Lower lobe of right lung (tissue), 2 donors: ENCODE results near the gene COLEC12. TPM values are rescaled to one million over a fixed set of nuclear protein-coding genes. Genes with fewer than 3 reads are reported as not detected.
A peak's percentile ranks its signal among the peaks of the same experiment; 100 is the strongest.

Experiments used
- ATAC-seq, 2 donors: fragments of 200-7000 bp; cut with Tn5 transposase; one replicate each; pipeline ENCODE4 v1.9.1; 2020 to 2022; ENCODE audit warnings: mild to moderate bottlenecking in 2 of 2, moderate library complexity in 2 of 2
- DNase-seq: peaks from one replicate; pipeline ENCODE4 v3.0.0-alpha.2; 2020
- H3K27ac ChIP-seq: fragments of 200-600 bp; one replicate; pipeline ENCODE4 v1.8.0; 2022
- H3K27me3 ChIP-seq: fragments of 200-600 bp; one replicate; pipeline ENCODE4 v1.8.0; 2022; ENCODE audit warnings: low read depth
- H3K36me3 ChIP-seq: fragments of 200-600 bp; one replicate; pipeline ENCODE4 v1.8.0; 2022; ENCODE audit warnings: mild to moderate bottlenecking
- H3K4me1 ChIP-seq: fragments of 200-600 bp; one replicate; pipeline ENCODE4 v1.8.0; 2022
- H3K4me3 ChIP-seq: fragments of 200-600 bp; one replicate; pipeline ENCODE4 v1.8.0; 2022; ENCODE audit warnings: mild to moderate bottlenecking
- H3K9me3 ChIP-seq: fragments of 200-600 bp; one replicate; pipeline ENCODE4 v1.8.0; 2022
- intact Hi-C: fragments of 100-400 bp; cut with DNase I; formaldehyde crosslinking; loops from one replicate; pipeline ENCODE4 v1.11.0; 2022
- total RNA-seq: library from RNA; stranded (reverse); fragmentation: NEBNext Ultra II Directional; extraction: Animal tissue kit (Norgen Biotek cat#: 25700); gene quantifications from one replicate; pipeline ENCODE4 v1.2.1, GENCODE V29; 2021
- TF ChIP-seq, protein P1 (sequence below): fragments of 200-600 bp; IDR thresholded peaks from one replicate; pipeline ENCODE4 v1.8.0; 2022; ENCODE audit warnings: antibody characterized with exemption, mild to moderate bottlenecking
- donor health status: DM: no; HTN: yes; CAD: no; lungs with severe emphysema.

The COLEC12 gene
- total RNA-seq, 1 donor from 2014 or later, result 79.2 TPM

DNA sequence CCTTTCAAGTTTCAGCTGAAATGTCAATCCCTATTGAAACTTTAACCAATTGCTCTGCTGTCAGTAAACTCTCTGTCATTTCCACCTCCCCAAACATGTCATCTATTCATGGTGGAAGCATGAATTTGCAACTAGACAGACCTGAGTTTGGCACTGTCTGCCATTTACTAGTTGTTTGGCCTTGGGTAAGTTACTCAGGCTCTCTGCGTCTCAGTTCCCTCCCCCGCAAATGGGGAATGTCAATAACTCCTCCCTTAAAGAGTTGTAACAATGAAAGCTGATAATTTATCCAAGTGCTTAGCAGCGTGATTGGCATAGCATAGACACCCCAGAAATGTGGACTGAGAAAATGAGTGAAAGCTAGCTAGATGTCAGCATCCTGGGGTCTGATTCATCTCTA, 159.4 kb downstream of the COLEC12 start:
- Histone ChIP-seq H3K27ac (no peak overlapping the region), H3K36me3 (no peaks in the 10 kb centered on the region), H3K4me1 (peaks cover 5% of the 10 kb centered on the region), H3K4me3 (no peak overlapping the region), H3K9me3 (no peaks in the 10 kb centered on the region), H3K27me3 (no peaks in the 10 kb centered on the region)
- intact Hi-C loops, result no loop called here
- no peak for DNase-seq
- TF ChIP-seq, protein P1, sequence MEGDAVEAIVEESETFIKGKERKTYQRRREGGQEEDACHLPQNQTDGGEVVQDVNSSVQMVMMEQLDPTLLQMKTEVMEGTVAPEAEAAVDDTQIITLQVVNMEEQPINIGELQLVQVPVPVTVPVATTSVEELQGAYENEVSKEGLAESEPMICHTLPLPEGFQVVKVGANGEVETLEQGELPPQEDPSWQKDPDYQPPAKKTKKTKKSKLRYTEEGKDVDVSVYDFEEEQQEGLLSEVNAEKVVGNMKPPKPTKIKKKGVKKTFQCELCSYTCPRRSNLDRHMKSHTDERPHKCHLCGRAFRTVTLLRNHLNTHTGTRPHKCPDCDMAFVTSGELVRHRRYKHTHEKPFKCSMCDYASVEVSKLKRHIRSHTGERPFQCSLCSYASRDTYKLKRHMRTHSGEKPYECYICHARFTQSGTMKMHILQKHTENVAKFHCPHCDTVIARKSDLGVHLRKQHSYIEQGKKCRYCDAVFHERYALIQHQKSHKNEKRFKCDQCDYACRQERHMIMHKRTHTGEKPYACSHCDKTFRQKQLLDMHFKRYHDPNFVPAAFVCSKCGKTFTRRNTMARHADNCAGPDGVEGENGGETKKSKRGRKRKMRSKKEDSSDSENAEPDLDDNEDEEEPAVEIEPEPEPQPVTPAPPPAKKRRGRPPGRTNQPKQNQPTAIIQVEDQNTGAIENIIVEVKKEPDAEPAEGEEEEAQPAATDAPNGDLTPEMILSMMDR, result no peak
- no peak for ATAC-seq

GRCh38 chr18:340044-340443, 160.5 kb downstream of the COLEC12 start:
- no peak overlapping the region for H3K27ac ChIP-seq
- no peaks in the 10 kb centered on the region for H3K9me3 ChIP-seq
- TF ChIP-seq, protein P1, result no peak
- ATAC-seq (no peak), DNase-seq (no peak)
- H3K4me1 ChIP-seq, result peaks cover 8% of the 10 kb centered on the region
- no peaks in the 10 kb centered on the region for H3K27me3 ChIP-seq
- intact Hi-C loops, result no loop called here
- H3K36me3 ChIP-seq, result peaks cover under 1% of the 10 kb centered on the region
- H3K4me3 ChIP-seq, result no peak overlapping the region

DNA sequence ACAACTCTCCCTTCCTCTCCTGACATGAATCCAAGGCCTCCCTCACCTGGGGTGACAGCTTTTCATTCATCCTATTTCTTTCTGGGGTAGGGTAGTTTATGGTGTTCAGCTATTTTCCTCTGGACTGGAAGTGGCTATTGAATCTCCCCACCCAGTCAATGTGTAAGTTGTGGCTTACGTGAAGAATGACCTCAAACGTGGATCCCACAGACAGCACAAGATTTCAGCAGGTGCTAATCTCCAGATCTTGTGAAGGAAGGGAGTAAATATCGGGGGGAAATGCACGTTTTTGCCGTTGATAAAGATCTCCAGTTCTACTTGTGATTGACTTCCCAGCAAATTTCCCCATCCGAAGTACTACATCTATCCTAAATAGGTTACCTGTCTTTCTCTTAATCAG, 161.3 kb downstream of the COLEC12 start:
- TF ChIP-seq, protein P1, result no peak
- no peak for ATAC-seq

DNA sequence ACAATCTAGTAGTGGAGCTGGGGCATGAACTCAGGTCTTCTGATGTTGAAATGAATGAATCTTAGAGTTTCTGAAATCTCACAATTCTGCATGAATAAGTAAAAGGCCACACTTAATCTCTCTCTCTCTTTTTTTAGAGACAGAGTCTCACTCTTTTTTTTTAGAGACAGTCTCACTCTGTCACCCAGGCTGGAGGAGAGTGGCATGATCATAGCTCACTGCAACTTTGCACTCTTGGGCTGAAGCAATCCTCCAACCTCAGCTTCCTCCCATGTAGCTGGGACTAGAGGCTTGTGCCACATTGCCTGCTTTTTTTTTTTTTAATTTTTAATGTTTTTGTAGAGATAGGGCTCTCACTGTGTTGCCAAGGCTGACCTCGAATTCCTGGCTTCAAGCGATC, 163.8 kb downstream of the COLEC12 start:
- ATAC-seq (peak; percentile 57 to 75), DNase-seq (no peak)
- Histone ChIP-seq H3K27ac (no peak overlapping the region), H3K9me3 (no peaks in the 10 kb centered on the region), H3K36me3 (peaks cover 9% of the 10 kb centered on the region), H3K4me1 (peaks cover 22% of the 10 kb centered on the region), H3K27me3 (no peaks in the 10 kb centered on the region), H3K4me3 (no peak overlapping the region)
- intact Hi-C loops, result no loop called here
- TF ChIP-seq, protein P1, result no peak

More for the DNA sequence above, 161.3 kb downstream of the COLEC12 start:
- H3K27ac ChIP-seq, result no peak overlapping the region
- no peaks in the 10 kb centered on the region for H3K9me3 ChIP-seq
- peaks cover 8% of the 10 kb centered on the region for H3K4me1 ChIP-seq
- intact Hi-C loops, result no loop called here
- DNase-seq, result no peak
- no peaks in the 10 kb centered on the region for H3K27me3 ChIP-seq
- H3K4me3 ChIP-seq, result no peak overlapping the region
- H3K36me3 ChIP-seq, result peaks cover 3% of the 10 kb centered on the region

GRCh38 chr18:335733-336132, 164.8 kb downstream of the COLEC12 start:
- Histone ChIP-seq H3K27ac (no peak overlapping the region), H3K9me3 (no peaks in the 10 kb centered on the region), H3K36me3 (peaks cover 9% of the 10 kb centered on the region), H3K27me3 (no peaks in the 10 kb centered on the region), H3K4me1 (peaks cover 29% of the 10 kb centered on the region), H3K4me3 (no peak overlapping the region)
- DNase-seq (no peak), ATAC-seq (no peak)
- intact Hi-C loops, result no loop called here
- TF ChIP-seq, protein P1, result no peak
